Testis (tissue), 2 donors: ENCODE measurements around the gene ANKRD31.

ENCODE experiments used
- CTCF ChIP-seq, 3 experiments: fragments of 450-650 bp in 2 of 3; fragments of 200-600 bp in 1 of 3; sonication (generic) in 1 of 3; IDR thresholded peaks; one replicate each; pipeline ENCODE4 v1.5.1; 2016 to 2019; ENCODE audit warnings: antibody characterized with exemption in 3 of 3, mild to moderate bottlenecking in 2 of 3, moderate library complexity in 1 of 3
- POLR2A ChIP-seq: fragments of 450-650 bp; IDR thresholded peaks from one replicate; pipeline ENCODE4 v1.6.1; 2017; ENCODE audit warnings: antibody characterized with exemption, mild to moderate bottlenecking, moderate library complexity

GRCh38 chr5:75081510-75081909, 155.2 kb downstream of the ANKRD31 start:
- TF ChIP-seq CTCF (IDR thresholded peaks at IDR 0.05) (no peak), POLR2A (no peak)
